NOMO-1 treated with dmso at 0.1 percent for 144 hours (cell line): ENCODE measurements around the gene ZNF536.

ENCODE experiments used
- DNase-seq: peaks from one replicate; lab custom pipeline; 2025; ENCODE audit not compliant: unreplicated experiment; lab: John Stamatoyannopoulos, UW

ZNF536 gene

DNA sequence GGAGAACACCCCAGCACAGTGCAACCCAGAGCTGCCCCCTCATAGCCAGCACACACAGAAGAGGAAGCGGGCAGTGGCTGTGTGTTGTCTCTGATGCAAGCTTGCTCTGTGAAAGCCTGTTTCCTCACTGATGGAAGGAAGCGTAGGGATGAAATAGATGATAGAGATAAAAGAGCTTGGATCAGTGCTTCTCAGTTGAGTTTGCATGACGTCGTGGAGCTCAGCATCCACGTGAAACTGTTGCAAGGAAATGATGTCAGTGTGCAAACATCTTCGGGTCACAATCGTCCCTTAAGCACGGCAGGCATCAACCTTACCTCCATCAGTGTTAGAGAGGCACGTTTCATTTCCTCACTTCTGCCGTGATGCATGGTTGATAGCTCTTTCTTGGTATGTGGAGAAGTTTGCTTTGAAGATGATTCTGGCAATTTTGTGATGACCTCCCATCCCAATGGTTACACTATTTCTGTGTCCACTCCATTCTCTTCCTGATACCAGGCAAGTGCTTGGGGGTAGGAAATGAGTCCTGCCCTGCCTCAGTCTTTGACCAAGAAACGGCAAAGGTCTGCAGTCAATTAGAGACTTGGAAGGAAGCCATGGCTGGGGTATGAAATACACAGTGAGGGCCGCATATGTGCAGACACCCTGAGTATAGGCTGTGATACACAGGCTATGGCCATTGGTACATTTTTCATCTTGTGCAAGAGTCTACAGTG, 183.0 kb downstream of the ZNF536 start:
- peak; percentile 38 for DNase-seq

DNA sequence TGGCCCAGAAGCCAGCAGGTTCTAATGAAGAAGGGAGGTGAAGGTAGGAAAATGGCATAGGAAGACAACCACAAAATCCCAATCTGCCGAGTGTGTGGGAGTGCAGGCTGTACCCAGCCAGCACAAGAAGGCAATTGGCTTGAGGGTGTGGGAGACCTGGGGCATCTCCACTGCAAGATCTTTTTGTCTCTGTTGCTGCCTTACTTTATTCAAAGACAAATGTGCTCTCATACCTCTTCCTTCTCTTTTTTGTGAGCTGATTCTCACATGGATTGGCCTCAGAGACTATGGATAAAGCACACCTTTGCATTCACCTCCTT, 183.6 kb downstream of the ZNF536 start:
- no peak for DNase-seq

DNA sequence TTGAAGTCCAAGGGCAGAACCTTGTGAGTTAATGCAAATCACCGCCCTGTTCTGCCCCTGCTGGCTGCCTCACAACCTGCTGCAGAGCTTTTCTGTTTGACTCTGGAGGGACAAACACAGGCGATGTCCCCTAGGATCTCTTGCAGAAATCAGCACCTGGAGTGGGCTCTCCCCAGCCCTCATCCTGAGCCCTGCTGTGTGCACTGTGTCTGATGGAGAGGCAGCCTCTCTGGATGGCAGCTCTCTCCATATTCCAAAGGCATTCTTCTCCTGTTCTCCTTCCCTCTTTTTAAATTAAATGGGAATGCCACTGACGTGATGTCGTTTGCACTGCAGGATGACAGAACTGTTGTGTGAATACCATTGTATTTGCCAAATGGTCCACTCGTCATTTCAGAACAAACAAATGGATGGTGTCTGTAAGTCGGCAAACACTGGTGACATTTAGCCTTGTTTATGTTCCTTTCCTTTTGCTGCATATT, 184.1 kb downstream of the ZNF536 start:
- no peak for DNase-seq

DNA sequence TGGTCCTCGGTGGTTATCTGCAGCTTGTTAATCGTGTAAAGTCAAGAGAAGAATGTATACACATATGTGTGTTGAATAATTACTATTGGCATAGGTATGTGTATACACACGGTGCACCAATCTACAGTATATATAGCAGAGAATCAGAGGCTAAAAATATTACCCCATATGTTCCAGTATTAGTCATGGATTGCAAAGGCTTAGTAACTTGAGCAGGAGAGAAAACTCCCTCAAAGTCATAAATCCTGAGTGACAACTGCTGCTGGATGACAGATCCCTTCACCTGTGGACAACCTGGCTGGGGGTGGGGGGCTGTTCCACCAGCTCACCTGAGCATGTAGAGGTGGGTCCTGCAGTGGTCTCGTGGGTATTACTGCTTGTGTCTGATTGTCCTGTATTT, 185.0 kb downstream of the ZNF536 start:
- no peak for DNase-seq

DNA sequence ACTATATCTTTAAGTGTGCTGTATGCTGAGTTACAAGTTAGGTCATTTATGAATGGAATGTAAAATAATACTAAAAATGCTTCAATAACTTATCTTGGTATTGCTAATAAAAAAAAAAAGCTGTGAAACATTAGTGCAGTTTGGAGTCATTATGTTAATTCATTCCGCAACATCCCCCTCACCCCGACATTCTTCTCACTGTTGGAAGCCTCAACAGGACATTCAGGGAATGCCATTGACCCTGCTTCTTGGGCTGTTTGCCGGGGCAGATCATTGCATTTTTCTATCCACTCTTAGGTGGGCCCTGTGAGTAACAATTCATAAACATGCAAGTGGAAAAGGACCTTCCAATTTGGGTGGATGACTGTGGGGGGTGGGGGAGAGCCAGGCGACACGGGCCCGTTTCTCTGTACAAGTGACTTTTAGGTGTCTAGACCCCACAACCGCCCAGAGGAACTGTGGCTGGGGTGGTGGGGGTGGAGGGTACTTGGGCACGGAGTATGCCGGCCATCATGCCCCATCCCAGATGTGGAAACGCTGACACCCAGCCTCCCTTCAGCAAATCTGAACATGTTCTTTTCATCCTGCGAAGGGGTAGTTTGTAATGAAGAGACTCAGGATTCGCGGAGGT, 185.9 kb downstream of the ZNF536 start:
- DNase-seq: no peak

DNA sequence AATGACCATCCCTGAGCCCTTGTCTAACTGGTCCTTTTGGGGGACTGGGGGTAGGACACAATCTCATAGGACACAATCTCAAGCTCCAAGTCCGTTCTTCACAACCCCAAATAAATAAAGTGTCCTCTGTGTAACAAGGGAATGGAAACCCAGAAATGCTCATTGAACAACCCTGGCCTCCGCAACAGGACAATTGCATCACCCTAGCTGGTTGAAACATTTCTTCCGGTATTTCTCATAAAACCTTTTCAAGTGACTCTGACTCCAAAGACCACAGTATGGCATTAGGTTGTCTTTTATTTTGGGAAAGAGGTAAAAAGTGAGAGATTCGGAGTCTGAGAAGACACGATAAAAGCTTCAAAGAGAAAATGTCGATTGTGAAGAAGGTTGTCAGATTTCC, 186.6 kb downstream of the ZNF536 start:
- DNase-seq: peak; percentile 28

DNA sequence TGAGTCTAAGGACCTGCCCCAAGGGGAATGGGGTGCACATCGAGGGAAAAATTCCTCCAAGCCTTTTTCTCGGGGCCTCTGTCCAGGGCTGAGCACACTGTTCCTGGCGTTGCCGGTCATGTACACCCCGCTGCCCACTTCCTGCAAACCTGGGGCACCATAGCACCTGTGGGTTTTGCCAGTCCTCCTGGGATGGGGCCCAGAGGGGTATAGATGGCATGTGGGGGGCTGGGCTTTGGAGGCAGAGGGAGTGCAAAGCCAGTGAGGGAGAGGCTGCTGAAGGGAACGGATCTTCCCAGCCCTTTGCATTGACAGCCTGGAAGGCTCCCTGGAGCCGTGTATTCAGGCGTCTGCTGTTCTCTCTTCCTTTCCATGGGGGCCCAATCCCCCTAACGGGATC, 187.3 kb downstream of the ZNF536 start:
- DNase-seq: no peak

DNA sequence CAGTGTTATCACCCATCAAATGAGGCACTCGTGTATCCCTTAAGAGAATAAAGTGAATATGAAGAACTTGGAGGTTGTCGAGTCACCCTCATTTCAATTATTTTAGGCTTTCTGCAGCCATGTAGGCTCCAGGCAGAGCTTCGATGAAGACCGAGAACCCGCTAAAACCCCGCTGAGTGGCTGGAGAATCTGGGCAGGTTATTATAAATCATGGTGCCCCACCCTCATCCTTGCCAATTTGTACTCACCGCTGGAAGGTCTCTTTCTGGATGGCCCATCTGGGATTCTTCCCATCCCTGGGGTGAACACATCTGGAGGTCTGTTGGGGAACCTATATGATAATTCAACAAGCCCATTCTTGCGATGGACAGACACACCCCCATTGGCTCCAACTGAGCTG, 190.8 kb downstream of the ZNF536 start:
- no peak for DNase-seq

DNA sequence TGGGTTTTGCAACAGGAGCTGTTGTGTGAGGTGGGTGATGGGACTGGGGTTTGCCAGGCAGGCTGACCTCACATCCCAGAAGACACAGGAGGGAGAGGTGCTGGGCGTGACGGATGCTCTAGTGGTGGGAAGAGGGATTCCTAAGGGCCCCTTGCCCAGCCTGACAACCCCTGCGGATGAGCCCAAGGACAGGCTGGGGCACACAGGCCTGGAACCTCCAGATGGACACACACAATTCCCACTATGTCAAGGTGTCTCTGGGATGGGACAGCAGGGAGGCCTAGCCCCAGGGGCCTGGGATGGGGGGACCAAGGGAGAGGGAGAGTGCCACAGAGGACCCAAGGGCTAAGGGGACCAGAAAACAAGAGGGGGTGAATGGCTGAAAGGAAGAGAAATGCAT, 191.5 kb downstream of the ZNF536 start:
- DNase-seq: no peak

DNA sequence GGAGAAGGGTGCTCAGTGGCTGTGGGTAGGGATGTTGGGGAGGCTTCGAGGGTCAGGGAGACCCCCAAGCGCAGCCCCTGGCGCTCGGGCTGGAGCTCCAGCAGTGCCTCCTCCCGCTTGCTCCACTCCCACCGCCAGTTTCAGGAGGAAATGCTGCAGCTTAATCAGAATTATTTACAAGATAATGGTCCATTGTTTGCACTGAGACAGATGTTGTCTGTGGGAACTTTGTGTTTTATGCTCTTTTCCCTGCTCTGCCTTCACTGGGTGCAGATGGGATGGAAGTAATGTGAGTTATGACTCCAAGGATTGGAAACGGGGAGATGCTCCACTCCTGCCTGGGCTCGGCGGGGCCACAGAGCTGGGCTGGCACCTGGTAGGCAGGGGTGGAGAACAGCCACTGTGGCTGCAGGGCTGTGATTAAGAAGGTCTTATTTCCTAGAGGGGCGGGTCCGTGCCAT, 192.4 kb downstream of the ZNF536 start:
- no peak for DNase-seq

DNA sequence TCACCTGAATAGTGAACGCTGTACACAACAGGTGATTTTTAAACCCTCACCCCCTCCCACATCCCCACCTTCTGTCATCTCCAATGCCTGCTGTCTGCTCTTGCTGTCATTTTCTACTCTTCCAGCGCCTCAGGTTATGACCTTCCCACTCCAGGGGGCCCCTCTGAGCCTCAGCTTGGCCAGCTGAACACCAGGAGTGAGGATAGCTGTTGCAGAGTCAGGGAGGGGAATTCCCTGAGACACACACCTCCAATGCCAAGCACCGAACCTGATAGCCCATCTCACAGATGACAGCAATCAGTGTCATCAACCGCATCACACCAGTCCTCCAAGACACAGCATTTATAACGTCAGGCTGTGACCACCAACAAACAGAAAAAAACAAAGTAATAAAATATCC, 193.5 kb downstream of the ZNF536 start:
- no peak for DNase-seq

DNA sequence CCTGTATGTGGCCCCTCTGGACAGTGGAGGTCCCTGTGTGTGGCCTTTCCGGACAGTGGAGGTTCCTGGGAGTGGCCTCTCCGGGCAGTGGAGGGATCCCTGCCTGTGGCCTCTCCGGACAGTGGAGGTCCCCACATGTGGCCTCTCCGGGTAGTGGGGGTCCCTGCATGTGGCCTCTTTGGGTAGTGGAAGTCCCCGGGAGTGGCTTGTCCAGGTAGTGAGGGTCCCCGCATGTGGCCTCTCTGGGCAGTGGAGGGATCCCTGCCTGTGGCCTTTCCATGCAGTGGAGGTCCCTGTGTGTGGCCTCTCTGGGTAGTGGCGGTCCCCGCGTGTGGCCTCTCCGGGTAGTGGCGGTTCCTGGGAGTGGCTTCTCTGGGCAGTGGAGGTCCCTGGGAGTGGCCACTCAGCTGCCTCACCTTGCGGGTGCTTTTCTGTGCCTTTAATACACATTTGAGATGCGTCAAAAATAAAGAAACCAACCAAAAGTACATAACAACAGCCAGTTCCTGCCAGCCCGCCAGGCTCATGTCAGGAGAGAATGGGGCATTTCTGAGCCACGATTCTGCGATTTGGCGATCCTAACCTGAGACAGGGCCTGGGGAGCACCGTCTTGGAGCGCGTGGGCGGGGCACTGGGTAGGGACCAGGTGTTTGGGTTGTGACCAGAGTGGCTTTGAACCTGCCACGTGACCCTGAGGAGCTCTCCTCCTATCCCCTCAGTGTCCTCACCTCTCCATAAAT, 194.7 kb downstream of the ZNF536 start:
- DNase-seq: no peak

DNA sequence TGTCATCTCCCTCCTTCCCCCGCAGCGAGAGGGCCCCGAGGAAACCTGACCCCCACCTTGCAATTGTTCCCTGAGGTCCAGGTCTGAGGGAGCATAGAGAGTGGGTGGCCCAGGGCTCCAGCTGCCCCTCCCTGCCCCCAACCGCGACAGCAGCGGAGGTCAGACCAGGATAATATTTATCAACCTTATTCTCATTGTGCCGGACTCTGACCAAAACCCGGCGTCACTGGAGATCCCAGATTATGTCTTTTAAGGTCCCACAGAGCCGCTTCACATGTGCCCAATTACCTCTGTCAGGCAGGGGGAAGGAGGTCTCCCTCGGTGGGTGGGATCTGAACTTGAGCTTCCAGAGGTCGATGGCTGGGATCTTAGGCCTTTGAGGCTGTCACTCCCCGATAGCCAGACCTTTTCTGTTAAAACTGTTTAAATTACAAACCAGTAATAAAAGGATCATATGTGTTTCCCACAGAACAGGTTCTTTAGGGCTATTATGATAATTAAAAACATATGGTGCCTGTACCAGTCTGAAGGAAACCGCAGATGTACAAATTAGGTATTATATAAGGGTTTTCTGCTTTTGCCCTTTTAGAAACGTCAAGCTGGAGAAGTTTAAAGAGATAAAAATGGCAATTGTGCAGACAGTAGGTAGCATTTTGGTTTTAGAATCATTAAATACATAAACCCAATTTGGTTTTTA, 195.5 kb downstream of the ZNF536 start:
- DNase-seq: no peak

DNA sequence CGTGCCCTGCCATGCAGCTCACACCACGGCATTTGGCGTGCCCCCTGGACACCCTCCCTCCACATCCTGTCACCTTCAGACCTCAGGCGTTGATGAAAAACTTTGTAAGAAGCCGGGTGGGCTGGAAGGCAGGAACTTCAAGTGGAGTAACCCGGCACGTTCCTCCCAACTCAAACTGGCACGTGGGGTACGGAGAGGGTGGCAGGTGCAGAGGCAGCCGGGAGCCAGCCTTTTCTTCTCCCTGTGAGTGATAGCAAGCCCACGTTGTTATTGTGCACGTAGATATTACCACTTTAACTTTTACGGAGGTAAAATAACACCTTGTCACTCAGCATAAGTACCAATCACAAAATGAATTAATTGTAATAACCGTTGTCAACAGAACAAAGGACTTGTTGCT, 198.0 kb downstream of the ZNF536 start:
- no peak for DNase-seq

DNA sequence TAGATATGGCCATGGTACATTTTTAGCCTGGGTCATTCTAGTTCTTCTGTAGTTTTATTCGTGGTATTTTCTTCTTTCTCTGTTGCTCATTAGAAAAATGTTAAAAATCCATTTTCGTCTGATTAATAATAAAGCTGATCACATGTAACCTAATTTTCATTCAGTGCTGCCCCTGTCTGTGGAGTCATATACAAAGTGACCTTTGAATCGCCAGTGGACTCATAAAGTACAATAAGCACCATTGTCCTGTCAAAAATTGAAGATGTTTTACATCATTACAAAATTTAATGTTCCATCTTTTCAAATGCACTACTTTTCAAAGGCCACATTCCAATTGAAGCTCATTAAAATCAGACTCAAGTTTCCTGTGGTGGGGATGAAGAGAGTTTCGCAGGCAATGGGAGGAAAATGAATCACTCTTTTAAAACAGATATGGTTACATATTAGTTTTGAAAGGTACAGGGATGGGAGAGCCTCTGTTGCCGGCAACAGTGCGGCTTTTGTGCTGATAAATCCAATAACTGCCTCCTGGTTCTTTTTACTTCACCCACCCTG, 205.4 kb downstream of the ZNF536 start:
- no peak for DNase-seq

DNA sequence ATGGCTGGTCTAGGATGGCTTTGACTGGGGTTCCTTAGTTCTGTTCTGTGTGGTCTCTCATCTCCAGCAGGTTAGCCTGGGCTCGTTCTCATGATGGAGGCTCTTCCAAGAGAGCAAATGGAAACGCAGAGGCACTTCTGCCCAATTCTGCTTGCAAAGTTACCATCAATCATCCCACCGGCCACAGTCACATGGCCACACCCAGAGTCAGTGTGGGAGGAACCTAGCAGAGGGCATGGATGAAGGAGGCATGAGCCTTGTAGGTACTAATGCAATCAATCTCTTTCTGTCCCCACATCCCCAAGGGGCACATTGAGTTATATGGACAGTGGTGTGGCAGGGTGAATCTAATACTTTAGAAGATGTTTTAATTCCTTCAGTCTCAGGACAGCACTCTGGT, 207.2 kb downstream of the ZNF536 start:
- no peak for DNase-seq

DNA sequence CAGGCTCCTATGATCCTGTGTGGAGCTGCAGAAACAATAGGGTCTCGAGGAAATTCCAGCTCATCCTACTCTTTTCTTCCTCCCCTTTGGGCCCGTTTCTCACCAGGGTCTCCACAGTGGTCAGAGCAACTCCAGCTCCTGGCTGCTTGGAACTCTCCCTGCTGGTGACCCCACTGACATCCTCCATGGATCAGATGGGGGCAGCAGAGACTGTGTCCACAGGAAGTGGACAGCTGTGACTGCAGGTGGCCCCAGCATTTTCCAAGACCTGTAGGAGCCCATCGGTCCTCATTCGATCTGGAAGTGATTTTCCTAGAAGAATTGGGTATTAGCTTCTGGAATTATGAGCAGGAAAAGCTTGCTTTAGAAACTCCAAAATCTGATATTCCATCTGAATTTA, 208.5 kb downstream of the ZNF536 start:
- DNase-seq: no peak

DNA sequence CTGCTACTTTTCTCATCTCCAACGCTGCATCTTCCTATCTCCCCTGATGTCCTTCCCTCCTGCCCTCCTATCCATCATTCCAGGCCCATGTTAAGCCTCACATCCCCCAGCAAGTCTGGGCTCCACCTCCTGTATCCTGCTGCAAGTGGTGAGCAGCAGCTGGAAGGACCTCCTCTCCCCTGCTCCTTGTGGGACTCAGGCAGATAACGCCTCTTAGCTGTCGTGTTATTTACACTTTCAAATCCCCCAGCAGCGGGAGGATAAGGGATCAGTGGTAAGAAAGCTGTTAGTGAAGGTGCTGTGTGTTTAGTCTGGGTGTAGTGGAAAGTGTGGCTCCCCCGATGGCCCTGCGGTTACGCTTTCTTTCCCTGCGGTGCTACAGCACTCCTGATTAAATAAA, 211.9 kb downstream of the ZNF536 start:
- DNase-seq: no peak

DNA sequence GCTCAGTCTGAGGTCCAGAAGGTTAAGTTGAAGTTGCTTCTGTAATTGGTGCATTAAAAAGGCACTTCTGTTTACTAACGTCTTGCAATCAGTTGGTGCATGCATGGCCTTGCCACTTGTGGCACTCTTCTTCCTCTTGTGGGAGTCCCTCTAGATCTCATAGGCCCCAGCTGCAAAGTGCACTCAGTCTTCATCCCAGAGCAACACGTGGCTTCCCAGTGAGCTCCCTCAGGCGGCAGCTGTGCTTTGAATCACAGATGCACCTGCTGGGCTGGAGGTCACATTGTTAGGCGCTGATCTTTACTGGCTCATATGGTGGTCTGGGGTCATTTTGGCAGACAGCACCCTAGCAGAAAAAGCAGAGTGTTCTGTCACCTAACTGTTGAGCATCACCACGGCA, 215.7 kb downstream of the ZNF536 start:
- no peak for DNase-seq

DNA sequence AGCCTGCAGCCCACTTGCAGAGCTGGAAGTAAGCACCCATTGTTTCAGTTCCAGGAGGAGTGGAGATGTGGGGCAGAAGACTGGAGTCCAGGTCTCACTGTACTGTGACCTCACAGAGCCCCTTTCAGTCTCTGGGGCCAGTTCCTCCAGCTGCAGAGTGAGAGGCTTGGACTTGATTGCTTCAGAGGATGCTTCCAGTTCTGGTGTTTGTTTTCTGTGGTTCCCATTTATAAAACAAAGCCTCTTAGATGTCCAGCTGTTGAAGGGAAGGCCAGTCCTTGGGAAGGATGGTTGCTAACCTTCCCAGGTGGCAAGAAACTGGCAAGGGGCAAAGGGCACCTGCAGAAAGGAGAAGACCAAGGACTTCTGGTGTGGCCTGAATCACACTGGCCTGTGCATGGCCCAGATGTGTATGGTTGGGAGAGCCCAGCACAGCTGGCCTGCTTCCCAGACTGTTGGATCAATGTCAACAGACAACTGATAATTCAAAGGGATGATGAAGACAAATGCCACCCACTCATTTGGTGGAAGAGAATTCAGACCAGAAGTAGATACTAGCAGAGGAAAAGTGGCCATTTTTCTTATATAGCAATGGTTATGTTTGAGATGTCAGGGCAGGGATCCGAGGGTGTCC, 218.5 kb downstream of the ZNF536 start:
- DNase-seq: no peak

DNA sequence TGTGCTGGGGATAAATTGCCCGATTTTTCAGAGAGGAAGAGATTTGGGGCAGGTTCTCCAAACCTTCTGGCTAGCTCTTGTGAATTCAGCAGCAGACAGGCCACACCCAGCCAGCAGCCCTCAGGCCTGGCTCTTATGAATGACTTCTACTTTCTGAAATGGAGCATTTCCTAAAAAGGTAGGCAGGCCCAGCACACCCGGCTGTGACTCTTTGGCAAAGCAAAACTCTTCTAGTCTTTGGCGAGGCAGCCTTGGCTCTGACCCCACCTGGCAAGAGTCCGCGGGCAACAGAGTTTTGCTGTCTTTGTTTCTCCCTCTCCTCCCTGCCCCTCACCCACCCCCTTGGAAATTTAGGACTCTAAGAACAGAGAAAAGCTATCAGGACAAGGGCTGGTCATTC, 221.2 kb downstream of the ZNF536 start:
- DNase-seq: no peak
